Stimulated activated naive CD8-positive, alpha-beta T cell treated with anti-CD3 and anti-CD28 coated beads, Interleukin-15, Interleukin-2, amounts not matched to agents 100 U/mL and 50 U/mL, for 24 hours (primary cell): ENCODE results near the gene SUCNR1.
"Not testable (repeated sequence)": the region's sequence is repeated elsewhere in the genome, so short reads cannot be mapped to it uniquely, and the experiment has no call there.

ENCODE experiments used
- ATAC-seq: fragments of 150-1000 bp; cut with Tn5 transposase; one replicate; pipeline ENCODE4 v1.10.0; 2021
- DNase-seq: peaks from one replicate; pipeline ENCODE4 v3.0.0; 2021

Gene SUCNR1, protein sequence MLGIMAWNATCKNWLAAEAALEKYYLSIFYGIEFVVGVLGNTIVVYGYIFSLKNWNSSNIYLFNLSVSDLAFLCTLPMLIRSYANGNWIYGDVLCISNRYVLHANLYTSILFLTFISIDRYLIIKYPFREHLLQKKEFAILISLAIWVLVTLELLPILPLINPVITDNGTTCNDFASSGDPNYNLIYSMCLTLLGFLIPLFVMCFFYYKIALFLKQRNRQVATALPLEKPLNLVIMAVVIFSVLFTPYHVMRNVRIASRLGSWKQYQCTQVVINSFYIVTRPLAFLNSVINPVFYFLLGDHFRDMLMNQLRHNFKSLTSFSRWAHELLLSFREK

DNA sequence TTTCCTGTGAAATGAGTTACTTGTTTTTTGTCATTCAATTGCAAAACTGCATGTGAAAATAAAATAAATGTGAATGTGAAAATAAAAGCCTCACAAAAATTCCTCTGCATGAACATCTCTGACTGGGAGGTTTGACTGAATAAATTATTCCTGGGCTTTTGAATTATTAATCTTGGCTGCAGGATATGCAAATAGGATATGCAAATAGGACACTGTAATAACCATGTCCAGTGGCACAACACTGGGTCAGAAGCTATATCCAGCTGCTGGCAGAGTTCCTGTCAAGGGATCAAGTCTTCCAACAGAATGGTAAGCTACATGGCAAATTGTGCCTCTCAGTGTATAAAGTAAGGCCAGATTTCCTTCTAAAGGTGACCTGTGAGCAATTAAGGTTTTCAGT, at the start of gene SUCNR1:
Gene SUCNR1, plus strand, starts transcription at position 246 of the 400 bp plus-strand sequence. CDS start 6,250 bp downstream, outside the sequence.
- DNase-seq, result no peak
- no peak for ATAC-seq

DNA sequence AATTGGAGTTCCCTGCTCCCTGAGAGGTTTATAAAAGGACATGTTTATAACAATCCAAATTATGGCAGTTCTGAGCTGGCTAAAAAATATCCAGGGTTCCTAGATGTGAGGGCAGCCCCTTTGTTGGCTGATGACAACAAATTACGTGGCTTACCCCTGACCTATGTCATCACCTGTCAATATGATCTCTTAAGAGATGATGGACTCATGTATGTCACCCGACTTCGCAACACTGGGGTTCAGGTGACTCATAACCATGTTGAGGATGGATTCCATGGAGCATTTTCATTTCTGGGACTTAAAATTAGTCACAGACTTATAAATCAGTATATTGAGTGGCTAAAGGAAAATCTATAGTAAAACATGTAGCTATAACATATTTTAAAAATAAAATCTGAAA, 45.6 kb upstream of the SUCNR1 start:
- no peak for ATAC-seq
- DNase-seq, result no peak

DNA sequence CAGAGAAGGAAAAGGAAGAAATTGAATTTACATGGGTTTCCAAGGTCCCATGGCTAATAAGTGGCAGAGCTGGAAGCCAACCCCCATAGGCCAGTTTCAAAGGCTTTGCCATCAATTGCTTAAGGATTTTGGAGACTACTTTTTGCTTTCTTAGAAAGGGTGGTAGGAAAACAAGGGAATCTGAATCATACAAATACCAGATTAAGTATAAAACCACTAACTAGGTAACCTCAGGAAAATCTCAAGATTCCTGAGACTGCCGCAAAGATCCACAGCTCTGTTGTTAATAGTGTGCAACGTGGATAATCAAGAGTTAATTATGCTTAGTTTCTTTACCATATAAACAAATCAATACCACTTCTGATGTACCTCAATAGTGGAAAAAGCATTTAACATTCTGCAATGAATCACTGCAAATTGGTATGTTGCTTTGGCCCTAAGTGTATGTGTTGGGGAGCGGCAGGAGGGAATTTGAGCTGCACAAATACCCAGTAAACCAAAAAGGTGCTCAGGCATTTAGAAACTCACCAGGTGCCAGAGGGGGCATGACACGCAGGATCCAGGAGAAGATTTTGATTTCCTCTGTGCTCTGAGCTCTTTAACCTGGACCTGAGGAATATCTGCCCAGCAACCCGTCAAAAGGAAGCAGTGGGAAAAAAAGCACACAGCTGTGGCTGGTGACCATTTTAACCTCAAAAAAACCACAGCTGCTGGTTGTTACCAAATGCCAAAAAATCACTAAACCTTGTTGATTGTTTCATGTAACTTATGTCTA, 37.5 kb upstream of the SUCNR1 start:
- DNase-seq (no peak), ATAC-seq (no peak)

DNA sequence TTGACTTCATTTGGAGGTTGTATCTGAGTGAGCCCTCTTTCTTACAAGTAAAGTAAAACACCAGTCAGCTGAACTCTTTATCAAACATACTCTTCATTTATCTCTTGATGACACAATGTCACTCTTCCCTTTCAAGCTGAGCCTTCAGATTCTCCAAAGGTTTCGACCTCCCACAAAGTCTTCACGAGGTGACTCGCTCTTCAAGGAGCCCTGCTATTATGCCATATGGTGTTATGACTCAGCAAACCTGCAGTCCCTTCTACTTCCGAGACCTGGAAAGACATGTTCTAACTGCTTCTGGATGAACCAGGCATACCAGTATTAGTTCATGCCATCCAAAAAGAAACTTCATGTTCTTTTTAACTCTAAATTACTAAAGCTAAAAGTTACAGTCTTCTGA, 36.4 kb upstream of the SUCNR1 start:
- no peak for ATAC-seq
- DNase-seq, result no peak

DNA sequence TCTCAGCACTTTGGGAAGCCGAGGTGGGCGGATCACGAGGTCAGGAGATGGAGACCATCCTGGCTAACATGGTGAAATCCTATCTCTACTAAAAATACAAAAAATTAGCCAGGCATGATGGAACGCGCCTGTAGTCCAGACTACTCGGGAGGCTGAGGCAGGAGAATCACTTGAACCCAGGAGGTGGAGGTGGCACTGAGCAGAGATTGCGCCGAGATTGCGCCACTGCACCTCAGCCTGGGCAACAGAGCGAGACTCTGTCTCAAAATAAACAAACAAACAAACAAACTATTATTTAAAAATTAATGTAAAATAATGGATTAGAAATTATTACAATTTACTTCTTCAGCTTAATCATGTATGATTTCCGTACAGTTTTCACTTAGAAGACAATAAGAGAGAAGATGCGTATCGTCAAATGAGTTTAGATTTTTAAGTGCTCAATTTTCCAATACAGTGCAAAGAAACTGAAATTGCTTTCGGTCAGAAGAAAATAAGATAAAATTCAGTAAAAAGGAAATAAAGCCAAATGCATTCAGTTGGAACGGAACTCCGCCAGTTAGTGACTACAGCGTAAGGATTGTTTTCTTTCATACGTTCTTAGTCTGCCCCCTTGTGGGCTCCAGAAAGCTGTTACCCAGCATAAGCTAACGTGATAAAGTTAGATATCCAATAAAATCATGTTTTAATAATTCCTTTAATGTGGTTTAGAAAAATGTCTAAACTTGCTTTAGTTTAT, 34.7 kb upstream of the SUCNR1 start:
- DNase-seq (peak; percentile 32), ATAC-seq (peak; percentile 46)

DNA sequence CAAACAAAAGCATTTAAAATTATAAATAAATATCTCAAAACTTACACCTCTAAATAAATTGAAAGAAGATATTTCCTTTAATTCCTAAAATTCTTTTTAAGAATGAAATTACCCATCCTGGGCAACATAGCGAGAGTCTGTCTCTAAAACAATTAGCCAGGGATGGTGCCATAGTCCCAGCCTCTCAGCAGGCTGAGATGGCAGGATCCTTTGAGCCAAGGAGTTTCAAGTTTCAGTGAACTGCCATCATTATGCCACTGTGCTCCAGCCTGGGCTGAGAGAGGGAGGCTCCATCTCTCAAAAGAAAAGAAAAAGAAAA, 34.2 kb upstream of the SUCNR1 start:
- DNase-seq (no peak), ATAC-seq (no peak)

DNA sequence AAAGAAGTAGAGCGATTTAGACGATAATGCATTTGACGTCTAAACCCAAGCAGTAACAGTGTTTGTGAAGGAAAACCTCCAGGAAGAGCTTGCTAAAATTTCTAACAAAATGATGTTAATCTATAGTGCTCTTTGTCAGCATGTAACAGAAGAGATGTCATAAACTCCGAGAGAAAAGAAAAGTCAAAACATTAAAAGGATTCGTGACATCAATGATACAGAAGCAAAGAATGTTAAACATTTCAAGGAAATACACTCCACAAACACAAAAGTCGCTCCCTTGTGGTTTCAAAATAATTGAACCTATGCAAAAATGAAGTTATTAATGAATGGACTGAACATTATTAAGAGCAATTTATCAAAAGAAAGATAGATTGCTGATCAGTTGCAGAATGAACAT, 31.6 kb upstream of the SUCNR1 start:
- ATAC-seq, result no peak
- DNase-seq, result no peak

DNA sequence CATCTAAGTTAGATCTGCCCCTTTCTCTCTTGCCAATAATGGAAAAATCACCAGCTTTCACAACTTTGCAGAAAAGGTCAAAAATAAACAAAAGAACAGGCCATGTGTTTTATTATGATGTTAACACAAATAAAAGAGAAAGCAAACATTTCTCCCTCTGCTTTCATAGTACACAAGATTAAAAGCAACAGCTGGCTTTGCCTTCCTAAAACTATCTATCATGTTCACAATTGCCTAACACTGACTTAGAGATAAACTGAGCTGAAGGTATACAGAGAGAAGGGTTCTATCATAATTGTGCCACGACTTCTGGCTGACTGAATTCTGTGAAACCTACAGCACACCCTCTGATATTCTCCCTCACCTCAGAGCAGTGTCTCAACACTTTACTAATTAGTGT, 30.2 kb upstream of the SUCNR1 start:
- DNase-seq (no peak), ATAC-seq (no peak)

DNA sequence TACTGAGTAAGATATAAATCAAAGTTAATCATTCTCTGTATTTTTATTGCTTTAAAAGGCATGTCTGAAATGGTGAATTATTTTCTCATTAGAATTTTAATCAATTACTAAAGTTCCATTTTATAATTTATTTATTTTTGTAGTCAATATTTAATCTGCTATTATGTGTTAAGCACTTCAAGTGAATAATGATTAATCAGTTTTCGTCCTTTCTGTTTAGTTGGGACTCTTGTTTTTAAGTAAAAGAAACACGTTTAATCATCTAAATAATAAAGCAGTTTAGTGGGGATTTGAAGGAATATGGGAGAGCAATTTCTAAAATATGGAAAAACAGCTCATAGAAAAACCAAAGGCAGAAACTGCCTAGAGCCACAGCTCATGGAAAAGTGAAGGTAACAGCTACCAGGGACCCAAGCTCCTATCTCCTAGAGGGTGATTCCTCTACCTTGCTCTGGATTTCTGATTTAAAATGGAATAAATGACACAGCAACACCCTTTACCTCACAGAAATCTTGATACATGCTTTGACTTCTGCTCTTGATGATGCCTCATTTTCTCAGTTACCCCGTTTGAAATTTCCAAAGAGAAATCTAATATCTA, 28.0 kb upstream of the SUCNR1 start:
- no peak for ATAC-seq
- DNase-seq, result no peak

DNA sequence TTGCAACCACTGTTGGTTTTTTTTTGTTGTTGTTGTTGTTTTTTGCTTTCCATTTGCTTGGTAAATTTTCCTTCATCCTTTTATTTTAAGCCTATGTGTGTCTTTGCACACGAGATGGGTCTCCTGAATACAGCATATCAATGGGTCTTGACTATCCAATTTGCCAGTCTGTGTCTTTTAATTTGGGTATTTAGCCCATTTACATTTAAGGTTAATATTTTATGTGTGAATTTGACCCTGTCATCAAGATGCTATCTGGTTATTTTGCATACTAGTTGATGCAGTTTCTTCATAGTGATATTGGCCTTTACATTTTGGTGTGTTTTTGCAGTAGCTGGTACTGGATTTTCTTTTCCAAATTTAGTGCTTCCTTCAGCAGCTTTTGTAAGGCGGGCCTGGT, 23.4 kb upstream of the SUCNR1 start:
- not testable (repeated sequence) for DNase-seq, ATAC-seq

DNA sequence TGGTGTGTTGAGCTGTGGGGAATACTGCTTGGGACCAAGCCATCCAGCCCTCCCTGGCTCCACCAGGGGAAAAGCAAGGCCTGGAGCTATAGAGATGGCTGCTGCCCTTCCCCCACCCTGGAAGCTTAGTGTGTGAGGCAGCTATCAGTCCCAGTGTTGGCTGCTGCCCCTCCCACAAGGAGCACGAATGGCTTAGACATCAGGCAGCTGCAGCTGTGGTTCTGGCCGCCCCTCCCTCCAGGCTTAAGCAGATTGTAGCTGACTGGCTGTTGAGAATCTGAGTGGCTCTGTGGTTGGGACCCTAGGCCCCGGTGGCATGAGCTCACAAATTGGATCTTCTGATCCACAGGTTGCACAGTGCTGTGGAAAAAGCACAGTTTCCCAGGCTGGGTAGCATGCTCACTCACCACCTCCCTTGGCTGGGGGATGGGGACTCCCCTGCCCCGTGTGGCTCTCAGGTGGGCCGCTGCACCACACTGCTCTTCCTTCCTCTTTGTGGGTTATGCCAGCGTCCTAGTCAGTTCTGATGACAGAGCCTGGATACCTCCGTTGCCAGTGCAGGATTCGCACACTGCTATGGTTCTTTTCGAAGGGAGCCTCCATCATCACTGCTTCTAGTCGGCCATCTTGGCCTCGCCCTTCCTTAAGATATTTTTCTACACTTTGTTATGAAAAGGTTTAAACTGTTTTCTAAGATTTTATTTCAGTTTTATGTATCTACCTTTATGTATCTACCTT, 21.2 kb upstream of the SUCNR1 start:
- ATAC-seq (no peak), DNase-seq (no peak)

DNA sequence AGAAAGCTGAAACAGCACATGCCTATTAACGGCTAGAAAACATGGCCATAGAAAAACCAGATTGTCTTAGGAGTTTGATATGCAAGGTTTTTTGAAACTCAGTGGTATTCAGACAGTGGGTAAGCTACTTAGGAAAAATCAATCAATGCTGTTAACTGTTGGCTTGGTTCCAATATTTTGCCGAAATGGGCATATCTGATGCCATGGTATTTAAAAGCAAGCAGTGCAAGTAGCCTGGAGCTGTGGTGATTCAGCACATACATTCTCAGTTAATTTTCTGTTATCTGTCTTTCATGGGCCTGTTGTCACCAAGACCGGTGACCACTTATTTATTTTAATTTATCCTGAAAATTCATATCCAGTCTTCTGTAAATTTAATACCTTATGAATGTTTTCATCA, 17.3 kb upstream of the SUCNR1 start:
- DNase-seq, result no peak
- ATAC-seq, result no peak

DNA sequence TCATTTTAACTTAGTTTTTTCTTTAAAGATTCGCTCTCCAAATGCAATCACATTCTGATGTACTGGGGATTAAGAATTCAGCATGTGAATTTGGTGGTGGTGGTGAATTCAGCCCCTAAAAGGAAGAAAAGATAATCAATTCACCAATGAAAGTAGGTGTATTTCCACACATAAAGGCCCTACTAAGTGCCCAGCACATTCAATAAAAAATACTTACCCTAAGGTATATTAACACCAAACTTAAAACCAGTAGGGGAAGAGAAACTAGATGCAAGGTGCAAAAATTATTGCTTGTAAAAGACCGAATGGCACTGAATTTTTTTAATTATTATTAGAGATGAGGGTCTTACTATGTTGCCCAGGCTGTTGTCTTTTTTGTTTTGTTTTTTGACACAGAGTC, 16.8 kb upstream of the SUCNR1 start:
- DNase-seq (no peak), ATAC-seq (no peak)

DNA sequence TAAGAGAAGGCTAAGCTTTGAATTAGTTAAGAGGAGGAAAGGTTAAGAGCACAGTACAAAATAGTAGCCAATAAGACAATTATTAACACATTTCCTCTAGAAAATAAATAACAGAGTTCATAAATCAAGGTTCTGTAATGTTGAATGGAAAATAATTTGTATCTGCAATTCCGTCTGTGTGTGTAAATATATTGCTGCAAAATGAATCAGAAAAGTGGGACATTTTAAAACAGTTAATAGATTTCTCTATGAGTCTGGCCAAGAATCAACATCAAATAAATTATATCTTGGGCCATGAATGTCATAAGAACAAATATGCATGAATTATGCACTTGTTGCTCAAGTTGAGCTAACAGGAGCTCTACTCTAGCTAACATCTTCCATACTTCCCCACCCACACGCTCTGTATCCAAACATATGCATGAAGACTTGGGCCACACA, 14.2 kb upstream of the SUCNR1 start:
- ATAC-seq (no peak), DNase-seq (no peak)

DNA sequence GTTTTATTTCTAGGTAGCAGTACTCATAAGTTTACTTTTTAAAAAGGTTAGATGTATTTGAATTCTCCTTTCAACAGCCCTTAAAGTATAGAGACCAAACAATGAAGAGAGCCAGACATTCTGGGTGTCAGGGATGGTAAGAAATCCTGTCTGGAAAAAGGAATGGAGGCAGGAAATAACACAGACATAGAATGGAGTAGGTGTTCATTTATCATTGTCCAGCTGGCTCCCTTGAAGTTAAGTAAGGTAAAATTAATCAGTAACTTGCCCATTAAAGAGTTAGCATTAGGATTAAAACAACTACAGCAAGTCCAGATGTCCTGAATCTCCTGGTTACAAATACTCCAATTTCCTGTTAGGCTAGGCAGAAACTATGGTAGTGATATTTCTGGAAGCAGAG, 13.5 kb upstream of the SUCNR1 start:
- ATAC-seq, result no peak
- DNase-seq, result no peak

DNA sequence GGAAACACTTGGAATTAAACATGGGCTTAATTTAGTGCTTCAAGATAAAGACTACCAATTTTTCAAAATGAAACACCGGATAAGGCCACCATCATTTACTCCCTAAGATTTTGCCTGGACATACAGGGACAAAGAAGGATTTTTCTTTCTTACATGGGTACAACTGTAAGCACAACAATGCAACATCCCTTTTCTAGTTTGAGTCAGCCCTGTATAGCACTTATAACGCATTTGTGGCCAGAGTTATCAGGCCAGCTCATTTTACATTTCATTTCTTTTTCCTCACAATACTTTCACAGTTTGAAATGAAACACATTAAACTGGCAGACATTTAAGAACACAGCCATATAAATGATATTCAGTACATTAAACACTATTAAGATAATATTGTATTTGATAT, 9.8 kb upstream of the SUCNR1 start:
- no peak for ATAC-seq

DNA sequence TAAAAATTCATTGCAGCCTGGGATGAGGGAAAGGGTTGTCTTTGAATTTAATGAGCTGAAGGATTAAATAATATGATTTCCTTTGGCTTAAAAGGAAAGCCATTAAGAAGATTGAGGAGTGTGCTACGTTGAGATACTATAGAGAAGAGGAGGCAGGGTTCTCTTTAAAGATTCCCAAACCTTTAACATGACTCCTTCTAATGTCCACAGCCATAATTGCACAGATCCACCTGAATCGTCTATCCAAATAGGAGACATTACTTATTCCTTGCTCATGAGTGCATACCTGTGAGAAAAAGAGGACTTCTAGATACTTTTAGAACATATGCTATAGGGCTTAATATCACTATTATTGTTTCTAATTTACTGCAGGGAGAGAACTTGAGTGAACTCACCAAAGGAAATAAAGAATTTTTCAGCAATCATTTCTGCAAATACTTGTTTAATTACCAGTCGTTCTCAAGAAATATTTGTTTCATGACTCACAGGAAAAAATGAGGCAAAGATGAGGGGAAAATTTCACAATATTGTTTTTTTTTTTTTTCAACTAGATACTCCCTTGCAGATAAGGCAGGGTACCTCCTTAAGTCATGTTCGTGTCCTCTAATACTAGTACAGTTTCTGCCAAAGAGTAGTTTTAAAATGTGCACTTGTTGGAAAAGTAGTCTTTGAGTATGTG, 8.9 kb upstream of the SUCNR1 start:
- ATAC-seq (no peak), DNase-seq (no peak)

More for the DNA sequence above, 9.8 kb upstream of the SUCNR1 start:
- DNase-seq, result no peak

DNA sequence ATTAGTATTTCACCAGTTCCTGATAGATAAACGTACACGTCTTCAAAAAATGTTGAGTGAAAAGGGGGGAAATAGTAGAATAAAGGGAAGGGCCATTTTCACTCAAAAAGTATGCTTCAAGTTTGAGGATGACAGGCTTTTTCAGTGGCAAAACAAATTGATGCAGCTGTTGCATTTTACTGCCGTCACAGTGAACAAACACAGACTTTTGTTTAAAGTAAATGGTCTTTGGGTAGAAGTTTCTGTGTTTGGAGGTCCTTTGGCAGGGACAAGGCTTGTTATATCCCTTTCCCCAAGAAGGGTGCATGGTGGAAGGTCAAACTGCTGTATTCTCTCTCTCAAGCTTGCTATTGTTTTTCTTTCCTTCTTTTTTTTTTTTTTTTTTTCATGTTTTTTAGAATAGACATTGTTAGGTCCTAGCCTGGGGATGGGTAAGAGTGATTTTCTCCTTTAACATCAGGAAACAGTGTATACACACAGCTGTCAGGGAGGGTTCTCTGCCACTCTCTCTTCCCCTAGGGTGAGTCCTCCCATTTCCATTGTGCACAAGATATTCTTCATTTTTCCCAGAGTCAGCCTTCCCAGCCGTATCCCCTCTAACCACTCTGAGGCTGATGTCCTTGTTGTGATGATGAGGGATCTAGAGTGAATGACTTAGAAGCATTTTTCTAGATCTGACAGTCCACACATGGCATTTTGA, 6.6 kb upstream of the SUCNR1 start:
- DNase-seq, result no peak

DNA sequence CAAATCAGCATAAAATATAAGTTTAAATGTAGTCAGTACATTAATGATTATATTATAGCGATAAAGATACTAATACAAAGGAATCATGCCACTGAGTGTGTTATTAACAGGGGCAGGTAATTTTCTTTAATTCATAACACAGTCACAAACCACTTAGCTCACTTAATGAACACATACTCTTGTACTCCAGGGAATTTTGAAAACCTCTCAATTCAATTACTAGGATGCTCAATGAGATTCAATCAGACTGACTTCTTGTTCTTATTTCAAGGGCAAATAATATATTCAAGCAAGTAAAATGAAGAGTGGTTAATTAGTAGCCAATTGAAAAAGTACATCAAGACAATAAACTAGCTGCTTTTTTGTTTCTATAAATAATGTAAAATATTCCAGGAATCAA, 5.8 kb upstream of the SUCNR1 start:
- no peak for DNase-seq
- no peak for ATAC-seq

More for the DNA sequence above, 6.6 kb upstream of the SUCNR1 start:
- no peak for ATAC-seq

DNA sequence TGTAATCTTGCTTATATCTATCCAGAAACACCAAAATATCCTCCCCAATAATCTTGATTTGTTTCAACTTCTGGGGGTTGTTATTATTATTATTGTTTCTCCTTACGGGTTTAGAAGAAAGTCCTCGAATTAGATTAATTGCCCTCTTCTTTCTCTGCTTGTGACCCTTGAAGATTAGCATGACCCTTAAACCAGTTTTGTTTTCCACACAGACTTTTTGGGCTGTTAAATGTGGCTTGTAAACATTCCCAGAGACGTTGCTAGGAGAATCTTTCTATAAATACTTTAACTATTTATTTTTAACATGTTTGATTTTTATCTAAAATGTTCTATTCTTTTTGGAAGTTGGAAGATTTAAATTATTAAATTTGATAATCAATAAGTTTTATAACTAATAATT, 4.3 kb upstream of the SUCNR1 start:
- ATAC-seq (no peak), DNase-seq (no peak)
